HG03095 (cell line): ENCODE measurements around the gene LMX1A.

ENCODE experiments used
- ATAC-seq: cut with Tn5 transposase; IDR thresholded peaks from one replicate; pipeline ENCODE4 v1.9.1; 2021; ENCODE audit warnings: moderate library complexity; ENCODE audit not compliant: unreplicated experiment

The LMX1A gene

DNA sequence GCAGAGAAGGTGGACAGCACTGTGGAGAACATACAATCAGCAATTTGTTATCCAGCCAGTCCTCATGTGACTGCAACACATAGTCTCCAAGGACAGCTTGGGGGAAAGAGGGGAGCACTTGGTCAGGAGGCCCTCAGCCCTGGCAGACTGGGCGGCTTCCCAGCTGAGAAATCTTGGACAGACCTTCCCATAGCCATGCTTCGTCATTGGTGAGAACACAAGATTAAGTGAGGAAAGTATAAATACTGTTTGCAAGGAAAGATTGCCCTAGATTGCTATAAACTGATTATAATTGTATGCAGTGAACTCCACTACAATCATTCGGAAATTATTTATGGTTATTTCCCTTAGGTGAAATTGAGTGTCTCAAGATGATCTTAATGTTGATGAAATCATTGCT, 131.5 kb downstream of the LMX1A start:
- no peak for ATAC-seq

GRCh38 chr1:165224504-165224903, 132.0 kb downstream of the LMX1A start:
- no peak for ATAC-seq

- no peak for ATAC-seq
These were observed 133.9 kb downstream of the LMX1A start for GRCh38 chr1:165222580-165222979.

DNA sequence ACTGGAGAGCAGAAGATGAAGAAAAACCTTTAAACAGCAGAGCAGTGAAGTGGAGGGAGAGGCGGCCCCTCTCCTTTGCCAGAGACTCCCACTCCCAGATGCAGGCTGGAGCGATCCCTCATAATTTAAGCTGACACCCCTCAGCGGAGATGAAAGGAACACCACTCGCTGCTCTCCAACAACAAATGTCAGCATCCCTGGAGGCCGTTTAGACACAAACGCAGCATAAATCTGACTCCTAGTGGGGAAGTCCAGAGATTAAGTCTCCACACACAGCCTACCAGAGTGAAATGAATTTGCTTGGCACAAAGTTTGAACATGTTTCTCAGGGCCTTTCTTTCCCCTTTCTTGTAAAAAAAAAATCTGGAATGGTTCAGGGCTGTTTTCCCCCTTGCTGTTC, 137.8 kb downstream of the LMX1A start:
- no peak for ATAC-seq

- no peak for ATAC-seq
These were observed 138.6 kb downstream of the LMX1A start for GRCh38 chr1:165217958-165218357.

- no peak for ATAC-seq
These were observed 140.3 kb downstream of the LMX1A start for GRCh38 chr1:165216254-165216653.

DNA sequence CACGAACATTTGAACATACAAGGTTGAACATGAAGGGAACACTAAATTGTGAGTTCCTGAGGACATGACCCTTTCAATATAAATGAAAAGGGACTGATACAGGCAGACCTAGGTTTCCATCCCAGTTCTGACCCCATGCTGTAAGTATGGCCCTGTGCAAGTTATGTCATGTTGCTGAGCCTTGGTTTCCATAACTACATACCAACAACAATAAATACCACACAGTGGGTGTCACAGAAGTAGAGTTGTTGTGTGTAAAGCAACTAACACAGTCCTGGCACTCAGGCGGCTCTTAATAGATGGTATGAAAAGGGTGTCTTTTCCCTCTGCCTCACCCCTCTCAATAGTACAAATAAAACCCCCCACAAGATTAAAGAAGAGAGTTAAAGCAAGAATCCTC, 140.8 kb downstream of the LMX1A start:
- no peak for ATAC-seq

DNA sequence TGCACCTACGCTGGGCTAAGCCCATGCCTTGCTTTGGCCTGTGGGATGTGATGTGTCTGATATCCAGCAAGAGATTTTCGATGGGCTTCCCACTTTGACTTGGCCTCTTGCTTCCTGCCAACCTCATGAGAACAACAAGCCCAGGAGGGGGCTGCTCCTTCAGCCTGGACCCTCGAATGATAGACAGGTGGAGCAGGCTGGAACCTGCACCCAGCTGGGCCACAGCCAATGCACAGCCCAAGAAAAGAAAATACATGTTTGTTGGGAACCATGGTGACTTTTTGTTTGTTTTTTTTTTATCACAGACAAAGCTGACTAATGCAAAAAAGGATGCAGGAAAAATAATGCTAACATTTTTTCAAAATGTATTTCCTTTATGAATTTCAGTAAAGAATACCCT, 144.3 kb downstream of the LMX1A start:
- no peak for ATAC-seq

- ATAC-seq = no peak
These were observed 148.5 kb downstream of the LMX1A start for GRCh38 chr1:165207853-165208515.

GRCh38 chr1:165205145-165205544, 151.4 kb downstream of the LMX1A start:
- ATAC-seq = no peak

DNA sequence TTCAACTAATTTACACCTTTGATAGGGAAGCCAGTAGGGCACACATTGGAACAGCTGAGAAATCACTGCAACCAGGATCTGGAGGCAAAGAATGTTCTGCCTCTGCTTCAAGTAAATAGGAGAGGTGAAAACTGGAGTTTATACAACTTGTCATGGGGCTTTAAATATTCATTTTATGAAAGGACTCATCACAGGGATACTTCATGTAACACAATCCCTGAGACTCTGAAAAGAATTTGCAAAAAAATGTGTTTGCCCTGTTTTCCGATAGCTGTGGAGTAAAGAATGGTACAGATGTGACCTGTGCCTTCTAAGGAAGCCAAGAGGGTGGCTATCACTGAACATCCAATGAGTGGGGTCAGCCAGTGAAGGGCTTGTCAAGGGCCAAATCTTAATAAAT, 152.0 kb downstream of the LMX1A start:
- ATAC-seq = no peak

- no peak for ATAC-seq
These were observed 165.4 kb downstream of the LMX1A start for GRCh38 chr1:165191087-165191486.

- no peak for ATAC-seq
These were observed 166.6 kb downstream of the LMX1A start for GRCh38 chr1:165189913-165190312.

GRCh38 chr1:165189011-165189410, 167.5 kb downstream of the LMX1A start:
- no peak for ATAC-seq

- no peak for ATAC-seq
These were observed 169.2 kb downstream of the LMX1A start for GRCh38 chr1:165187031-165188009.

DNA sequence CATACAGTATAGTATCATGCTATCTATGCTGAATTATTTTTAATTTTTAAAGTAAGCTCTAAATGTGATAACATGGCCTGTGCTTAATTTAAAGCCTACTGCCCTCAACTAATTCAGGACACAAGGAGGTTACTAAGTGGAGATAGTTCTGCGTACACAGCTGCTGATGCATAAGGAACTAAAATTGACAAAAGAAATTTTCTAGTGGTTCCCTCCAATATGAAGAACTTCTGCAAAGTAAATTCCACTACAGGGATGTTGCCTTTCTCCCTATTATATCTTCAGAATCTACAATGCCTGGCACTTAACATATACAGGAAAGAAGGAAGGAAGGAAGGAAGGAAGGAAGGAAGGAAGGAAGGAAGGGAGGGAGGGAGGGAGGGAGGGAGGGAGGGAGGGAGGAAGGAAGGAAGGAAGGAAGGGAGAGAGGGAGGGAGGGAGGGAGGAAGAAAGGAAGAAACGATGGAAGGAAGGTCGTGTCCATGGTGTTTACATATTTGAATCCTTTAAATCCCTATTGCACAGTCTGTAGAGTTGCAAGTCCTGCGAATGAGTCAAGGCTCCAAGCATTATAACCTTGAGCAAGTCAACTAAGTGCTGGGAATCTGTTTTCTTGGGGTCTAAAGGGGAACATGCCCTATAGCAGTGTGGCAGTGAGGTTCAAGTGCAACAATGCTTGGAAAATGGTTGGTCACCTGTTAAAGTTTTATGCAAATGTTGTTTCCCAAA, 171.2 kb downstream of the LMX1A start:
- ATAC-seq = no peak

- no peak for ATAC-seq
These were observed 173.5 kb downstream of the LMX1A start for GRCh38 chr1:165182975-165183374.

GRCh38 chr1:165179306-165179705, 177.2 kb downstream of the LMX1A start:
- ATAC-seq = no peak

GRCh38 chr1:165174491-165174890, 182.0 kb downstream of the LMX1A start:
- ATAC-seq = no peak

GRCh38 chr1:165173818-165174217, 182.7 kb downstream of the LMX1A start:
- no peak for ATAC-seq

- no peak for ATAC-seq
These were observed 183.1 kb downstream of the LMX1A start for GRCh38 chr1:165173409-165173808.

GRCh38 chr1:165172666-165173065, 183.8 kb downstream of the LMX1A start:
- no peak for ATAC-seq
